Astrocyte of the spinal cord (primary cell): ENCODE data around the gene MEI4.

Experiments used
- DNase-seq: peaks from one replicate; pipeline ENCODE4 v3.0.0; 2011; ENCODE audit warnings: low read depth, low spot score
- H3K4me3 ChIP-seq: 2 replicates; pipeline ENCODE4 v1.5.1; 2011; ENCODE audit warnings: low read depth, mild to moderate bottlenecking, low read length, moderate library complexity
- in situ Hi-C: cut with HindIII; loops from 2 replicates; pipeline ENCODE4 v1.10.0; 2017; ENCODE audit warnings: low sequenced_read_pairs
- TF ChIP-seq, protein P1 (sequence below): IDR thresholded peaks from 2 replicates; pipeline ENCODE4 v1.5.1; 2012; ENCODE audit warnings: low read depth, mild to moderate bottlenecking, low read length, inconsistent platforms

MEI4 gene

DNA sequence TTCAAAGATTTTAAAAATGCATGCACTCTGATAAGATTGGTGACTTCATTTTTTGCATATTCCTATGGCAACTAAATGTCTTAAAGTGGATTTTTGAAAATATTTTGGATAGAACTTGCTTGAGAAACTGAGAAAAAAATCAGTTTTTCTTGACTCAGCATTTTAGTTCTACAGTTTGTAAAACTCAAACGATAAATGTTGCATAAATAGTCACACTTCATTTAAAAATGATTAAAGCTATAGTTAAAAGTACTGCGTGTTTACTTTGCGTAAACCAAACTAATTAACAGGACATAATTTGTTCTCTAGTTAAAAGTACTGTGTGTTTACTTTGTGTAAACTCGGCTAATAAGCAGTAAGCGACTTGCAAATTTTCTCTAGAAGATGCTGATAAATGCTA lies 28.3 kb upstream of the MEI4 start:
- in situ Hi-C loops: no loop called here
- TF ChIP-seq, protein P1, sequence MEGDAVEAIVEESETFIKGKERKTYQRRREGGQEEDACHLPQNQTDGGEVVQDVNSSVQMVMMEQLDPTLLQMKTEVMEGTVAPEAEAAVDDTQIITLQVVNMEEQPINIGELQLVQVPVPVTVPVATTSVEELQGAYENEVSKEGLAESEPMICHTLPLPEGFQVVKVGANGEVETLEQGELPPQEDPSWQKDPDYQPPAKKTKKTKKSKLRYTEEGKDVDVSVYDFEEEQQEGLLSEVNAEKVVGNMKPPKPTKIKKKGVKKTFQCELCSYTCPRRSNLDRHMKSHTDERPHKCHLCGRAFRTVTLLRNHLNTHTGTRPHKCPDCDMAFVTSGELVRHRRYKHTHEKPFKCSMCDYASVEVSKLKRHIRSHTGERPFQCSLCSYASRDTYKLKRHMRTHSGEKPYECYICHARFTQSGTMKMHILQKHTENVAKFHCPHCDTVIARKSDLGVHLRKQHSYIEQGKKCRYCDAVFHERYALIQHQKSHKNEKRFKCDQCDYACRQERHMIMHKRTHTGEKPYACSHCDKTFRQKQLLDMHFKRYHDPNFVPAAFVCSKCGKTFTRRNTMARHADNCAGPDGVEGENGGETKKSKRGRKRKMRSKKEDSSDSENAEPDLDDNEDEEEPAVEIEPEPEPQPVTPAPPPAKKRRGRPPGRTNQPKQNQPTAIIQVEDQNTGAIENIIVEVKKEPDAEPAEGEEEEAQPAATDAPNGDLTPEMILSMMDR: no peak
- H3K4me3 ChIP-seq: no peak overlapping the region
- no peak for DNase-seq

DNA sequence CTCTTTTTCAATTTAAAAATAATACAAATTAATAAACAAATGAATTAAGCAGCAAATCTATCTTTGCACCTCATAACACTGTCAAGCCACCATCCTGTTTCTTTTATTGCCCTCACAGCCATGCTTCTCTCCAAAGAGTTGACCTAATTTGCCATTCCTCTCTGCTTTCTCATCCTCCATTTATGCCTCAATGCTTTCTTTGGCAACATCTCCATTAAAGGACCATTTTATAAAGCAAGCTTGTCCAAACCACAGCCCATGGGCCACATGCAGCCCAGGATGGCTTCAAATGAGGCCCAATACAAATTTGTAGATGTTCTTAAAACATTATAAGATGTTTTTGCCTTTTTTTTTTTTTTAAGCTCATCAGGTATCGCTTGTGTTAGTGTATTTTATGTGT lies 26.4 kb upstream of the MEI4 start:
- DNase-seq: peak; percentile 69
- H3K4me3 ChIP-seq: no peak overlapping the region
- in situ Hi-C loops: no loop called here
- TF ChIP-seq, protein P1: no peak

DNA sequence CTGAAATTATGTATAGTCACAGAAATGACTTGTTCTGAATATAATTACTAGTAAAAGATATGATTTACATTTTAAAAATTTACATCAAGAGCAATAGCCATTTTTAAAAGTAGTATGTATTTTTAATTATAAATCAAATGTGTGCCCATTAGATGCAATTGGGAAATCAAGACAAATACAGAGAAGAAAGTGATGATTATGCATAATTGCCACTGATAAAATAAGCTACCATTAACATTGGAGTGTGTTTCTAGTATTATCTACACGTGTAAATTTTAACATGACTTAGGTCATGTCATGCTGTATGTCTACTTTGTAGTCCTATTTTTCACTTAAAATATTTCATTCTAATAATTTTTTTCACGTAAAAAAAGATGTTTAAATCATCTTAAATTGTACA lies 22.8 kb upstream of the MEI4 start:
- in situ Hi-C loops: no loop called here
- DNase-seq: no peak
- TF ChIP-seq, protein P1: no peak
- H3K4me3 ChIP-seq: no peak overlapping the region

DNA sequence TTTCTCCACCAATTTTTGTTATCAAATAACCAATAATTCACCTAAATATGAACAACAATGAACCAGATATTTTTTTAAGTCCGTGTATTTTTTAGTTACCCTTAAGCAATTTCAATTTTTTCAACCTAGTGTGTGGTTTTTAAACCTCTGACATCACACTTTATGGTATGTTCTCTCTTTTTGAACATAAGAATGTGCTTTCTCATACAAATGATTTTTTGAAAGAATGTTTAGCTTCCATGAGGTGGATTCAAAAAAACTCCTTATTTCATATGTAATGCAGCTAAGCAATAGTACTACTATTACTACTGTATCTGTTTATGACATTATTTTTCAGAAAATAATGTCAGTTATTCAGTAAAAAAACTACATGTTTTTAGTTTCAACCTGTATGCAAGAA lies 19.4 kb upstream of the MEI4 start:
- no peak overlapping the region for H3K4me3 ChIP-seq

DNA sequence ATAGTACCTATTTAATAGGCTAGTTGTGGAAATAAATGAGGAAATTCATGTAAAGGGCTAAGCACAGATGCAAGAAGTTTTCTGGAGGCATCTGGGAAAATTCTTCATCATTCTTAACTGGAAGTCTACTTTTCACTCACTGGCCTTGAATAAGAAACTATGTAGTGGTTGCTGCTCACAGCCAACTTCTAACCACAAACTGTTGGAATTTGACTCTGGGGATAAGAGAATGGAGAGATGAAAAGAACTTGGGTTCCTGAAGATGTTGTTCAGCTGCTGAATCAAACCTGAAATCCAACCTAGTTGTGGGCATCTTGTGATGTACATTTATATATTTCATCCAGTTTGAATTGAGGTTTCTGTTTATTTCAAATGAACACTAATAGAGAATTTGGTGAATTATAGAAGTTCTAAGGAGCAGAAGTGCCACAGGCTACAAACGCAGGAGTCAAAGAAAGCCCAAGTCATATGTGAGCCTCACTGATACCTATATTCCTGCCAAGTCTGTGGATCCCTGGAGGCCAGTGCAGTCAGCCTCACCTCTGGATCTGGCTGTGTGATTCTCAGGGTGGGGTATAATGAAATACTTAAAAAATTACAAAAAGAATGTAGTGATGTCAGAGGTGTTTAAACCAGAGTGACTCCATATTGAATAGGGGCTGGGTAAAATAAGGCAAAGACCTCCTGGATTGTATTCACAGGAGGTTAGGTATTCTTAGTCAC lies 18.7 kb upstream of the MEI4 start:
- in situ Hi-C loops: no loop called here
- TF ChIP-seq, protein P1: no peak
- no peak overlapping the region for H3K4me3 ChIP-seq
- DNase-seq: peak; percentile 87

More for the DNA sequence above, 19.4 kb upstream of the MEI4 start:
- in situ Hi-C loops: no loop called here
- peak; percentile 60 for DNase-seq
- TF ChIP-seq, protein P1: no peak

DNA sequence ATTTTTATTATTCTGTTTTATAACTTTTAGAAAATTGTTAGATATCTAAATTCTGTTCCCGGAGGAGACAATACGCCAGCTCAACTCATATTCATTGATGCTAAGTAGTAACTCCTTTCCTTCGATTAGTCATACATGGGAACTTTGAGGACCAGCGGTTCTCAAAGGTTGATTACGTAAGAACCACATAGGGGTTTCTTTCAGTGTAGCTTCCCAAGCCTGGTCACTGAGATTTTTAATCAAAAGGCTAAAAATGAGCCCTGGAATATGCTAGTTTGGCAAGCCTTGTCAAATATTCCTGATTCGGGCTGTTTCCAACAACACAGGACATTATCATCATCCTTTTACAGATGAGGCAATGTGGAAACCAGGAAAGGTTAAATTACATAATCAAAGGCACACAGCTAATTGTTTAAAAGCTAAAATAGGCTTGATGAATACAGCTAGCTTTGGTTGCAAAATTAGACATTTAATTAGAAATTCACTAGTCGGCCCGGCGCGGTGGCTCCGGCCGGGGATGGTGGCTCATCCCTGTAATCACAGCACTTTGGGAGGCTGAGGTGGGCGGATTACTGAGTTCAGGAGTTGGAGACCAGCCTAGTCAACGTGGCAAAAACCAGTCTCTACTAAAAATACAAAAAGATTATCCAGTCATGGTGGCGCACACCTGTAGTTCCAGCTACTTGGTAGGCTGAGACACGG lies 14.6 kb upstream of the MEI4 start:
- TF ChIP-seq, protein P1: no peak
- DNase-seq: peak; percentile 5
- in situ Hi-C loops: no loop called here
- no peak overlapping the region for H3K4me3 ChIP-seq
